Bone marrow (tissue), 2 donors: ENCODE results near the gene HOXB1.

ENCODE experiments used
- DNase-seq, 2 donors: peaks; one replicate each; lab custom pipeline; 2025; lab: John Stamatoyannopoulos, UW

The HOXB1 gene

GRCh38 chr17:48554412-48555257 is 23.8 kb upstream of the HOXB1 start:
- no peak for DNase-seq

GRCh38 chr17:48553826-48554225 is 23.0 kb upstream of the HOXB1 start:
- DNase-seq: no peak

- no peak for DNase-seq
Measured at GRCh38 chr17:48553190-48553547, 22.4 kb upstream of the HOXB1 start.

GRCh38 chr17:48552466-48553189 is 21.8 kb upstream of the HOXB1 start:
- no peak for DNase-seq

- DNase-seq: no peak
Measured at GRCh38 chr17:48551596-48552465, 21.0 kb upstream of the HOXB1 start.

GRCh38 chr17:48551214-48551555 is 20.4 kb upstream of the HOXB1 start:
- DNase-seq: no peak

DNA sequence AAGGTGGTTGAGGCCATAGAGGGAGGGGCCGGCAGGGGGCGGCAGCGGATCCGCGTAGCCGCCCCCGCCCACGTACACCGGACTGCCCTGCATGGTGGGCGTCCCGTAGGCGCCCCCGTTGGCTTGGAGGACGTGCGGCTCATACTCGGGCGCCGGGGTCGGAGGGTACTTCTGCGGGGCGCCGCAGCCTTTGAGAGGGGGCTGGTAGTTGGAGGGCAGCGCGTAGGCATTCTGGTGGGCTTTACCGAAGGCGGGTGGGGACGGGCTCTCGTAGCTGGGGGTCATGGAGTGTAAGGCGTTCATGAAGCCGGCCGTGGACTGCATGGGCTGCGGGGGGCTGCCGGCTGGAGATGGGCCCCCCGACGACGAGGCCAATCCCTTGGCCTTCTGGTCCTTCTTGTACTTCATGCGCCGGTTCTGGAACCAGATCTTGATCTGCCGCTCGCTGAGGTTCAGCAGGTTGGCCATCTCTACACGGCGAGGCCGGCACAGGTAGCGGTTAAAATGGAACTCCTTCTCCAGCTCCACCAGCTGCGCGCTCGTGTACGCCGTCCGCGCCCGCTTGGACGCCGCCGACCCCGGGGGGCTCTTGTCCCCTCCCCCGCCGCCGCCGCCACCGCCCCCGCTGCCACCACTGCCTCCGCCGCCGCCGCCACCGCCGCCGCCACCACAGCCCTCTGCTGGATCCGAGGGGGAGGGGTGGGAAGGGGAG is 19.8 kb upstream of the HOXB1 start:
- no peak for DNase-seq

DNA sequence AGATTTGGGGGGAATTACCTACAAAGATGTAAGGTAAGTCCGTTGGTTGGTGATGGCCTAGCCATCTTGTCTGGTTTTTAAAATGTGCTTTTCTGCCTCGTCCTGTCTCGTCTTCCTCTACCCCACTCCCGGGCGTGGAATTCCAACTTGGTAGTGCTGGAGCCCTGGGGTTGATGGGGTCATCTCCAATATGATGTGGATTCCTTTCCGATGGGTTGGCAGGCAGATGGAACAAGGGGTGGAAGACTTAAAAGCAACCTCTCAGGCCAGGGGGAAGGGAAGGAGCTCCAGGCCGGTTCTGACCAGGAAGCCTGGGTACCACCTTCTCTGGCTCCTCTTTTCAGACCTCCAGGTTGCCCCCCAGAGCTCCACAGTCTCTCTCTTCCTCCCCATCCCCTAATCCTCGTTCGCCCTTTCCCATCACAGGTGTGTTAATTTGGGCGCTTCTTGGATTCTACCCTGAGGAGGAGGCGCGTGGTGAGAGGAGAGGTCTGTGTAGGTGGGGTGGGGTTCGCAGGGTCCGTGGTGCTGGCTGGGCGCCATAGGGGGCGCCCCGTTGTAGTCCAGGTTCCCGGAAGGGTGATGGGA is 19.2 kb upstream of the HOXB1 start:
- no peak for DNase-seq

DNA sequence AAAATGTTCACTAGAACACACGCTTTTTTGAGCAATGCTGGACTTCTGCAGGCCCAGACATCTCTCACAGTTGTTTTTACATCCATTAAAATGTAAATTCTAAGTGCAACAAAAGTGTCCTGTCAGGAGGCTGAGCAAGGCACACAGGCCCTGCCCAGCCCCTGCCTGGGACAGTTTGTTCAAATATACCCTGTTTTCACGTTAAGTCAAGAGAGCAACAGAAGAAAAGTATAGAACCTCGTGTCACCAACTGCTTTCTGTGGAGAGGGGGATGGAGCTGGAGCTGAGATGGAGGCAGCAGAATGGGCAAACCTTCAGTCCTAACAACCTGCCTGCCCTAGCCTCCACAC is 18.4 kb upstream of the HOXB1 start:
- no peak for DNase-seq

- DNase-seq: peak in 1 of 2 donors; percentile 12
Measured at GRCh38 chr17:48548523-48549280, 17.9 kb upstream of the HOXB1 start.

GRCh38 chr17:48547808-48548522 is 17.2 kb upstream of the HOXB1 start:
- no peak for DNase-seq

GRCh38 chr17:48546924-48547807 is 16.4 kb upstream of the HOXB1 start:
- no peak for DNase-seq

DNA sequence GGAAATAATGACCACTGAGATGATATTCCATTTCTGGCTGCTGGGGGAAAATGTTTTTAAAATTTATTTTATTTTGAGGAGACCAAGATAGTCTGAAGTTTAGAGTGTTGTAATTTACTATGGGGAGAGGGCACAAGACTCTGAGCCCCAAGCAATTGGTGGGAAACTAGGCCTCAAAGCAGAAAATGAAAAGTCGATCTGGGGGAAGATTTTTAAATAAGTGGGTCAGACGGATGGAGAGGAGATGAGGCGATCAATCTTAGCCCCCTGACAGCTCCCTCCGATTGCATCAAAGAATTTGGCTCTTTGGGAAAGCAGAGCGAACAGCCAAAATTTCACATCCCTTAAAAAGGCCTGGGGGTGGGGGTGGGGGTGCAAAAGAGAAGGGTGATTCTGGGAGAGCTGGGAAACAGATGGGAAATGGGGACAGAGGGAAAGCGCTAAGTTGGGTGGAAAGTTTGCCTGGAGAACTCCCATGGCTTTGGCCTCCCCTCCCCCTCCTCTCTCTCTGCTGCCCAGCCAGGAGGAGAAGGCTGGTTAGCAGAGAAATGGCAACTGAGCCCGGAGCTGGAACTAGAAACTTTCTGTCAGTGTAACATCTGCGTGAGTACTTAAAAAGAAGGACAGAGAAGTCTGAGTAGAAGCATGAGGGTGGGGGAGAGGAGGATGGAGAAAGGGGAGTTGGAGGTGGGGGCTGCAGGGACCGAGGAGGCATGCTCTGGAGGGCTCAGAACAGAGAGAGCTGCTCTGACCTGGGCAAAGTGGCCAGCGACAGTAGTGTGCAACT is 15.5 kb upstream of the HOXB1 start:
- no peak for DNase-seq

GRCh38 chr17:48545539-48545938 is 14.7 kb upstream of the HOXB1 start:
- no peak for DNase-seq

GRCh38 chr17:48545022-48545375 is 14.2 kb upstream of the HOXB1 start, which contains the start of gene HOXB2:
Gene HOXB2 (minus strand): TSS chr17:48545109. CDS start chr17:48544911, 198 bp downstream.
- DNase-seq: no peak

DNA sequence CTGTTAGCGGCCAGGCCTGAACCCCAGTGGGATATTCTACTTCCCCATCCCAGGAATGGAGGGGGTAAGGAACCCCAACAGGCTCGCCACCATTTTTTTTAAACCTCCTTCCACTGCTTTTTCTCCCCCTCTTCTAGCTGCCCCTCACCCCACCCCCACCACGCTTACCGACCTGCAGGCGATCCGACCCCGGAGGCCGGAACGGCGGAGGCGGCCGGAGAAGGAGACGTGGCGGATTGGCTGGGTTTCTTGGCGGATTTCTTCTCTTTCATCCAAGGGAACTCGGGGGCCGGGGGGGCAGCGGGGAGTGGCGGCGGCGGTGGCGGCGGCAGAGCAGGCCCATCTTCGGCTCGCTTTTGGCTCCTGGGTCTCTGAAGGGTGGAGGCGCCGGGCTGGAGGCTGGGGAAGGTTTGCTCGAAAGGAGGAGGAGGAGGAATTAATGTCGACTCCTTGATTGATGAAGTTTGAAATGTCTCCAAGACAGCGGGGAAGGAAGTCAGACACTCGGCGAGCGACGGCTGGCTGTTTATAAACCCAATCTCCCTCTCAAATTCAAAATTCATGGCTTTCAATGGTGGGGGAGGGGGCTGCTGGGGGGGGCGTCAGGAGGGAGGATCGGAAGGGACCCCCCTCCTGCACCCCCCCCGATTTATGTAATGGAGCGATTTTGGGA is 13.7 kb upstream of the HOXB1 start:
- peak in 1 of 2 donors; percentile 63 for DNase-seq

- peak in 1 of 2 donors; percentile 81 for DNase-seq
Measured at GRCh38 chr17:48543854-48544348, 13.1 kb upstream of the HOXB1 start.
